HG03103 (cell line): ENCODE results near the gene GRAMD1A.
A peak's percentile ranks its signal among the peaks of the same experiment; 100 is the strongest.
"Not testable (repeated sequence)": the region's sequence is repeated elsewhere in the genome, so short reads cannot be mapped to it uniquely, and the experiment has no call there.

Source experiments
- ATAC-seq: cut with Tn5 transposase; IDR thresholded peaks from one replicate; pipeline ENCODE4 v1.9.1; 2021; ENCODE audit warnings: low read depth; ENCODE audit not compliant: unreplicated experiment

Gene GRAMD1A

DNA sequence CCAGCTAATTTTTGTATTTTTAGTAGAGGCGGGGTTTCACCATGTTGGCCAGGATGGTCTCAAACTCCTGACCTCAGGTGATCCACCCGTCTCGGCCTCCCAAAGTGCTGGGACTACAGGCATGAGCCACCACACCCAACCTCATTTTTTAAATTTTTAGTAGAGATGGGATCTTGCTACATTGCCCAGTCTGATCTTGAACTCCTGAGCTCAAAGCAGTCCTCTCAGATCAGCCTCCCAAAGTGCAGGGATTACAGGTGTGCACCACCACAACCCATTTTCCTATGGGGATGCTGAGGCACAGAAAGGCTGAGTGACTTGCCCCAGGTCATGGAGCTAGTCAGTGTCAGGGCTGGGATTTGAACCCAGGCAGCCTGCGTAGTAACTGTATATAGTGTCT lies 51.1 kb downstream of the GRAMD1A start:
- ATAC-seq: not testable (repeated sequence)

DNA sequence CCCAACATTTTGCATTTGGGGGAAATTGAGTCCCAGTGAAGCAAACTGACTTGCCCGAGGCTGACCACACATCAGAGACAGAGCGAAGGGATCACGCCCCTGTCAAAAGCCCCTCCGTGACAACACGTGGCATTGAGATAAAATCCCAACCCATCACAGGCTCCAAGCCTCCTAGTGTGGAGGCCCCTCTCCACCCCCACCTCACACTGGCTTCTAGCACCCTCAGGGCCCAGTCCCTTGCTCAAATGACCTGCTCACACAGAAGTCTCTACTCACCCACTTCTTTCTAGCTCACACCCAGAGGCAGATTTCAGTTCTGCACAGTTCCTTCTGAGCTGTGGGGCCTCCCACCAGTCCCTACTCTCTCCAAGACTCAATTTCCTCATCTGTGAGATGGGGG lies 51.7 kb downstream of the GRAMD1A start:
- ATAC-seq: no peak

DNA sequence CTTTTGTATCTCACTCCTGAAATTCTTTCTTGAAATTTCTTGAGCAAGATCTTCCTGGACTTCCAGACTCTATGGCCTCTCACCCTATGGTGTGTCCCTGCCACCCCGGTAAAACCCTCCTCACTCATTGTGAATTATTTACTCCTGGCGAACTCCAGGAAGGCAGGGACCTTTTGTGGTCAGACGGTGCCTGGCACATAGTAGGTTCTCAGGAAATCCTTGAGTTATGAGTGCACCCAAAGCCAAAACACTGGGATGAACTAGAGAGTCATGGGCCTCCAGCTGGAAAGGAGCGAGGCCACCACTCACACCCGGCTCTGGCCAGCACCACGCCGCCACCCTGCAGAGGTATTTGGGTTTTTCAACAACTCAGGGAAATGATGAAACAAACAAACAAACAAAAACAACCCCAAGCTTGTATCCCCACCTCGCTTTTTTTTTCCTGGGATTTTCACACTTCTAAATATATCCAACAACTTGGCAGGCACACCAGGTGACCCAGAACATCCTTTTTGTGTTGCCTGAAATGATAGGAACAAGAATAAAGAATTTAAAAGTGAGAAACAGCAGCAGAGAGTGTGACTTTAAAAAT lies 52.6 kb downstream of the GRAMD1A start:
- no peak for ATAC-seq

DNA sequence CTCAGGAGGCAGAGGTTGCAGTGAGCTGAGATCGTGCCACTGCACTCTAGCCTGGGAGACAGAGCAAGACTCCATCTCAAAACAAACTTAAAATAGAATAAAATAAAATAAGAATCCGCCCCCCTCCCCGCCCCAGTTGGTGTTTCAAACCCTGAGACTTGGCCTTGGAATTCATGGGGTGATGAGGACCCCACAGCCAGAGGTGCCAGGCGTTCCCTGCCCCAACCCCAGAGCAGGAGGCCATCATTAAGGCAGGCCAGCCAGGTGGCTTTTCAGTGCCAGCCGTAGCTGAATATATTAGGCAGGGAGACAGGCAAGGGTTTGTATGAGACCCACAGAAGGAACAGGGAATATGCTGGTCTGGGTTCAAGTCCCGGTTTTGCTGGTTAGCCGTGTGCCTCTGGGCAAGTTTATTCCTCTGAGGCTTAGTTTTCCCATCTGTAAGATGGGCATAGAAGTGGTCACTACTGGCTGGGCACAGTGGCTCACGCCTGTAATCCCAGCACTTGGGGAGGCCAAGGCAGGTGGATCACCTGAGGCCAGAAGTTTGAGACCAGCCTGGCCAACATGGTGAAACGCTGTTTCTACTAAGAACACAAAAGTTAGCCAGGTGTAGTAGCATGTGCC lies 53.7 kb downstream of the GRAMD1A start:
- no peak for ATAC-seq

DNA sequence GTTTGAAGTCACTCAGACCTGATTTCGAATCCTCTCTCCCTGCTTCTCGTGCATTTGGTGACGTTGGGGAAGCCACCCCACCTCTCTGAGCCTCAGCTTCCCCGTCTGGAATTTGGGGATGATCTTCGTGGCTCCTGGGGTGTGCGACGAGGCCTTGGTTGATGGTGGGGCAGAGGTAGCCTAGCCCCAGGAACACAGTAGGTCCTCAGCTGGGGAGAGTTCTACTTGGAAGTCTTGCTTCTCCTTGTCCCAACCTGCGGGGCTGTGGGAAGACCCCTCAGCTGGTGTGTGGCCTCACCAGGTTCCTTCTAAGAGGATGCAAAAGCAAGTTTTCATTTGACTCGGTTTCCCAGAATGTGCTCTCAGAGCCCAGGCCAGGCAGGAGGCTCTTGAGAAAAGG lies 54.5 kb downstream of the GRAMD1A start:
- no peak for ATAC-seq

DNA sequence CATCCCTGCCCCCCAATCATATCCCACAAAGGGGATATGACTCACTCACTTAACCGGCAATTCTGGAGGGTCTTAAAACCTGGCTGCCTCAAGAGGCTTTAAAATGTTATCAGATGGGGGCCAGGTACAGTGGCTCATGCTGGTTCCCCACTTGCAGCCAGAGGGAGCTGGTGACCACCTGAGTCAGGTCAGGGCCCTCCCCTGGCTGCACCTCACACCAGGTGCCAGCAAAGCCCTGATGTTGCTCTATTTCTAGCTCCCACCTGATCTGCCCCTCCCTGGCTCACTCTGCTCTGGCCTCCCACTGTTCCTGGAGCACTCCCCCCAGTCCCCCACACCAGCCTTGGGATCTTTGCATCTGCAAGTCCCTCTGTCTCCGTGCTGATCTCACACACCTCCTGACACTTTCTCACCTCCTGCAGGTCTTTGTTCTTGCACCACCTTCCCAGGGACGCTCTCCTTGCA lies 55.6 kb downstream of the GRAMD1A start:
- ATAC-seq: no peak

DNA sequence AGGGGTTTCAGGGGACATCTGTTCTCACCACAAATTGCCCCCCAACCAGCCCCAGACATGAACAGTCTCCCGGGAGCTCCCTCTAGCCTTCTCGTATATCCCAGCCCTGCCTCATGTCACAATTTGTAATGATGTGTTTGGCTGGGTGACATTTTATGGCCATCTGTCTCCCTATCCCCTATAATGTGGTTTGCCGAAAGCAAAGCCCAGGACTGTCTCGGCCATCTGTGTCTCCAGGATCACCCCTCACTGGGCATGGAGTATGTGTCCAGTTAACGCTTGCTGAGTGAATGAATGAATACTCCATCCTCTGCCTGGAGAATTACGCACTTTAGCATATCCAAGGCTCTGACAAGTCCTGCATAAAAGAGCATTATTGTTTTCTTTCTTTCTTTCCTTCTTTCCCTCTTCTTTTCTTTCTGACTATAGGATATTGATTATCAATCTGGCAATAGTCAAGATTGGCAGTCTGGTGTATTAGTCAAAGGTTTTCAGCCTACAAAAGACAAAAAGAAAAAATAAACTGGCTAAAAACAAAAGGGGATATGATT lies 56.5 kb downstream of the GRAMD1A start:
- no peak for ATAC-seq

DNA sequence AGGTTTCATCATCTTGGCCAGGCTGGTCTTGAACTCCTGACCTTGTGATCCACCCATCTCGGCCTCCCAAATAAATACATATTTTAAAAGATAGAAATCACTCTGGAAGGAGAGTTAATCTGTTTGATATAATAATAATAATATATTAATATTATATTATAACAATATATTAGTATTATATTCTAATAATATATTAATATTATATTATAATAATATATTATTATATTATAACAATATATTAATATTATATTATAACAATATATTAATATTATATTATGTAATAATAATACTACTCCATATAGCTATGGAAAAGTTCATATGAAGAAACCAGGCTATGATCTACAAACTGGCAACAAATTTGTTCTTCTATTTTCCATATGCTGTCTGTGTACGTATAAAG lies 58.2 kb downstream of the GRAMD1A start:
- no peak for ATAC-seq

DNA sequence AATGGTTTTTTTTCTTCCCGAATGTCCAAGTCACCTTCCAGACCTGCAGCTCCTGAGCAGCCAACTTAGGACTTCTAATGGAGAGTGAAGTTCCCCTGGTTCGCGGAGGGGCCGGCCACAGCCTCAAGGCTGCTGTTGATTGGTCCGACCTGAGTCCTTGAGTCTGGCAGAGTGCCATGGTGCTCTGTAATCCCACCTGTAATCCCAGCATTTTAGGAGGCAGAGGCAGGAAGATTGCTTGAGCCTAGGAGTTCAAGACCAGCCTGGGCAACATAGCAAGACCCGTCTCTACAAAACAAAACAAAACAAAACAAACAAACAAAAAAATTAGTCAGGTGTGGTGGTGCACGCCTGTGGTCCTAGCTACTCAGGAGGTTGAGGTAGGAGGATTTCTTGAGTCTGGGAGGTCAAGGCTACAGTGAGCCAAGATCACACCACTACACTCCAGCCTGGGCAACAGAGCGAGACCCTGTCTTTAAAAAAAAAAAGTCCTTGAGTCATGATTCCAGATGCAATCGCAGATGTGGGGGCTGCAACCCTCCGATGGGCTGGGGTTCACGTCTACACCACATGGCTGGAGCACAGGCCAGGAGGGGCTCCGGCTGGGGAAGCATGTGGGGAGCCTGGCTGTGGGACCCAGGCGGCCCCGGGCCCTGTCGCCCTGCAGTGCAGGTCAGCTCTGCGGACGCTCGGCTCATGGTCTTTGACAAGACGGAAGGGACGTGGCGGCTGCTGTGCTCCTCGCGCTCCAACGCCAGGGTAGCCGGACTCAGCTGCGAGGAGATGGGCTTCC lies 59.1 kb downstream of the GRAMD1A start:
- no peak for ATAC-seq

DNA sequence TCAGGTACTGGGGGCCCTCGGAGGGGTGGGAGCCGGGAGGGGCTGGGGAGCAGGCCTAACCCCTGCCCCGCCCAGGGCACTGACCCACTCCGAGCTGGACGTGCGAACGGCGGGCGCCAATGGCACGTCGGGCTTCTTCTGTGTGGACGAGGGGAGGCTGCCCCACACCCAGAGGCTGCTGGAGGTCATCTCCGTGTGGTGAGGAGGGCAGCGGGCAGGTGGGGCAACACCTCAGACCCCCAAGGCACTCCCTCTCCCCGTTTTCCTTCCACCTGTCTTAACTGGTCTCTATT lies 59.6 kb downstream of the GRAMD1A start:
- ATAC-seq: no peak

DNA sequence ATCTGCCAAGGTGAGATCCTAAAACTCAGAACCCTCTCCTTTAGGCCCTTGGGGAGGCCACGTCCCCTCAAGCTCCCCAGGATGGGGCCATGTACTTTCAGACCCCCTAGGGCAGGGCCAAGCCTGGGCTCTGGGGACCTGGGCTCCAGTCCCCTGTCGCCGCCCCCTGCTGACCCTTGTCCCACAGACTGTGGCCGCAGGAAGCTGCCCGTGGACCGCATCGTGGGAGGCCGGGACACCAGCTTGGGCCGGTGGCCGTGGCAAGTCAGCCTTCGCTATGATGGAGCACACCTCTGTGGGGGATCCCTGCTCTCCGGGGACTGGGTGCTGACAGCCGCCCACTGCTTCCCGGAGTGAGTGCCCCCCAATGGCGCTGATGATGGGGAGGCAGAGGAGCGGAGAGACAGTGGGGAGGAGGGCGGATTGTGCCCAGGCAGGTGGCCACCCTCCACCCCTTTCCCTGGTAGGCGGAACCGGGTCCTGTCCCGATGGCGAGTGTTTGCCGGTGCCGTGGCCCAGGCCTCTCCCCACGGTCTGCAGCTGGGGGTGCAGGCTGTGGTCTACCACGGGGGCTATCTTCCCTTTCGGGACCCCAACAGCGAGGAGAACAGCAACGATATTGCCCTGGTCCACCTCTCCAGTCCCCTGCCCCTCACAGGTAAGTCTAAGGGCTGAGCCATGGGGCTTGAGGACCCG lies 60.2 kb downstream of the GRAMD1A start:
- no peak for ATAC-seq

DNA sequence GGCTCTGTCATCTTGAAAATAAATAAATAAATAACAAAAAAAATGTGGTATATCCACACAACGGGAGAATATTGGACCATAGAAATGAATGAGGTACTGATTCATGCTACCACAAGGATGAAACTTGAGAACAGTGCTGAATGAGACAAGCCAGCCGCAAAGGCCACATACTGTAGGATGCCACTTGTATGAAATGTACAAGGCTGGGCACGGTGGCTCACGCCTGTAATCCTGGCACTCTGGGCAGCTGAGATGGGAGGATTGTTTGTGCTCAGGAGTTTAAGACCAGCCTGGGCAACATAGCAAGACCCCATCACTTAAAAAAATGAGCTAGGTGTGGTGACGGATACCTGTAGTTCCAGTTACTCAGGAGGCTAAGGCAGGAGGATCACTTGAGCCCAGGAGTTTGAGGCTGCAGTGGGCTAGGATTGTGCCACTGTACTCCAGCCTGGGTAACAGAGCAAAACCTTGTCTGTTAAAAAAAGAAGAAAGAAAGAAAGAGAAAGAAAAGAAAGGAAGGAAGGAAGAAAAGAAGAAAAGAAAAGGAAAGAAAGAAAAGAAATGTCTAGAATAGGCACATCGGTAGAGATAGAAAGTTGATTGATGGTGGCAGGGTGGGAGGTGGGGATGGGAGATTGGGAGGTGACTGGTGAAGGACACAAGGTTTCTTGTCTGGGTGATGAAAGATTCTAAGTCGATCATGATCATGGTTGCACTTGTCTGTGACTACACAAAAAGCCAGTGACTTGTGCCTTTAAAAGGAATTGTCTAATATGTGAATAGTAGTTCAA lies 61.7 kb downstream of the GRAMD1A start:
- no peak for ATAC-seq

DNA sequence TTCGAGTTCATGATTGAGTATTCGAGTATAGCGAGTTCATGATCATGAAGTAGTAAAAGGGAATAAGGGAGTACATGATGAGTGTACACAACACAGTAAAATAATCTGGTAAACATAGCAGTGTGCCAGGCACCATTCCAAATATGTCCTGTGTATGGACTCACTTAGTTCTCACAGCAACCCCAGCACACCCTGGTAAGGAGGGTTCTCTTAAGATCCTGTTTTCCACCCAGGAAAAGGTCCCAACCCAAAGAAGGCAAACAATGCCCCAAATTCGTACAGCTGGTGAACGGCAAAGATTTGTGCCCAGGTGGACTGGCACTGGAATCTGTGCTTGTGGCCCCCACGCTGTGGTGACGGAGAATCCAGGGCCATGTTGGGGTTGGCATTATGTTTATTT lies 62.8 kb downstream of the GRAMD1A start:
- ATAC-seq: no peak

DNA sequence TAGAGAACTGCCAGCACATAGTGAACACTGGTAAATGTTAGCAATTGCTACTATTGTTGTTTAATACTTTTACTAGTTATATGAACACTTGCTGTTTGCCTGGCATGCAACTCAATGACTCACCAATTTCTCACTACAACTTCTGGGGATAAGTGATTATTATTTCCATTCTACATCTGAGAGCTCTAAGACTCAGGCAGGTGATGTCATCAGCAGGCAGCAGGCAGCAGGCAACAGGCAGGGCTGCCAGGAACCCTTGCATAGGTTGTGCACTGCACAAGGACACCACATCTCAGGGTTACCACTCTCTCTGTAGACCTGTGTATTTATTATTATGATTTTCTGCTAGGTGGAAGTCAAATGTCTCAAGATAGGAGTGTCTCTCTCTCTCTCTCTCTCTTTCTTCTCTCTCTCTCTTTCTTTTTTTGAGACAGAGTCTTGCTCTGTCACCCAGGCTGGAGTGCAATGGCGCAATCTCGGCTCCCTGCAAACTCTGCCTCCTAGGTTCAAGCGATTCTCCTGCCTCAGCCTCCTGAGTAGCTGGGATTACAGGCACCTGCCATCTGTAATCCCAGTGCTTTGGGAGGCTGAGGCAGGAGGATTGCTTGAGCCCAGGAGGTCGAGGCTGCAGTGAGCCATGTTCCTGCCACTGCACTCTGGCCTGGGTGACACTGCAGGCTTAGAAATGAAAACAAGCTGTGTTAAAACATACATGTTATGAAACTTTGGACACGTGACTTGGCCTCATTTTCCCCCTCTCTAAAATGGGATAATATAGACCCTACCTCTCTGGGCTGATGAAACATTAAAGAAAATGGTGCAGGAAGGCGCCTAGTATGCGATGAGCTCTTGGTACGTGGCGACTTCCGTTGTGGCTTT lies 64.1 kb downstream of the GRAMD1A start:
- ATAC-seq: no peak

DNA sequence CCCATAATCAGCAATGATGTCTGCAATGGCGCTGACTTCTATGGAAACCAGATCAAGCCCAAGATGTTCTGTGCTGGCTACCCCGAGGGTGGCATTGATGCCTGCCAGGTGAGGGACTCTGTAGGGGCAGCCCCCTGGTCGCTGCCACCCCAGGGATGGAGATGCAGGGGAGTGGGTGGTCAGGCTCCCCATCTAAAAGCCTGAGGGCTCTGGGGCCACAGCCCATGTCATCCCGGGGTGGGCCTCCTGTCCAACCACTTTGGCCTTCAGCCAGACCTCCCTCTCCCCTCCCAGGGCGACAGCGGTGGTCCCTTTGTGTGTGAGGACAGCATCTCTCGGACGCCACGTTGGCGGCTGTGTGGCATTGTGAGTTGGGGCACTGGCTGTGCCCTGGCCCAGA lies 65.5 kb downstream of the GRAMD1A start:
- no peak for ATAC-seq

DNA sequence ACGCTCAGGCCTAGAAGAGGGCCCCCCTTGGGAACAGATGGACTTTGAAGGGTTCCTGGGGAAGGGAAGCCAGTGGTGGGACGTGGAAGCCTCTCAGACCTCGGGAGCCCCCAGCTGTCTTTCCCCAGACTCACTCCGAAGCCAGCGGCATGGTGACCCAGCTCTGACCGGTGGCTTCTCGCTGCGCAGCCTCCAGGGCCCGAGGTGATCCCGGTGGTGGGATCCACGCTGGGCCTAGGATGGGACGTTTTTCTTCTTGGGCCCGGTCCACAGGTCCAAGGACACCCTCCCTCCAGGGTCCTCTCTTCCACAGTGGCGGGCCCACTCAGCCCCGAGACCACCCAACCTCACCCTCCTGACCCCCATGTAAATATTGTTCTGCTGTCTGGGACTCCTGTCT lies 66.0 kb downstream of the GRAMD1A start:
- no peak for ATAC-seq

DNA sequence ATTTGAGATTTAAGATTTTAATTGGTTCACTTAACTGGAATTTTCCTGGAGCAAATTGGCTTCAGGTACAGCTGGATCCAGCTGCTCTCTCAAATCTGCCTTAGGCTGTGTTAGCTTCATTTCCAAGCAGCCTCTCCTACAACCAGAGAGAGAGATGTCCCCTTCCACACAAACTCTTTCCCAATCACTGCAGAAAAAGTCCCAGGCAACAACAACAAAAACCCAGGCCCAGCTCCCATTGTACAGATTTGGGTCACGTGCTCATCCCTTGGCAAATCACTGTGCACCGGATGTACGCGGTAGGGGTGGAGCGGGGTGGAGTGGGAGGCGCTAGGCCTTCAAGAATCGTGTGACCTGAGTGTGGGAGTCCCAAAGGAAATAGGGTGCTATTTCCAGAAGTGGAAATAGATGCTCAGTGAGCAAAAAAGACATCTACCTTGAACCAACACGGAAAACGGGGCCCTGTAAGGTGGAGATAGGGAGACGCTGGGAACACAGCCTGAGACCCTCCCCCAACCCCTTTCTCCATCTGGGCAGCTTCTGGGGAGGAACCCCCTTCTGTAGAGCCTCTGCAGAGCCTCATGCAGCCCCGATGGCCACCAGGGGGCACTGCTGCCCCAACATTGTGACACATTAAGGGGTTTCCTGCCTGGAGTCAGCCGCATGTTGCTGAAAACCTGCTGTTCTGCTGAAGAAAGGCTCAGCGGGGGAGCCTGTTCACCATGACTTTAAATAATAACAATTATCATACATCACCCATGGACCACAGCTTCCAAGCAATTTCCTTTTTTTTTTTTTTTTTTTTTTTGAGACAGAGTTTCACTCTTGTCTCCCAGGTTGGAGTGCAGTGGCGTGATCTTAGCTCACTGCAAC lies 66.8 kb downstream of the GRAMD1A start:
- peak; percentile 58 for ATAC-seq

DNA sequence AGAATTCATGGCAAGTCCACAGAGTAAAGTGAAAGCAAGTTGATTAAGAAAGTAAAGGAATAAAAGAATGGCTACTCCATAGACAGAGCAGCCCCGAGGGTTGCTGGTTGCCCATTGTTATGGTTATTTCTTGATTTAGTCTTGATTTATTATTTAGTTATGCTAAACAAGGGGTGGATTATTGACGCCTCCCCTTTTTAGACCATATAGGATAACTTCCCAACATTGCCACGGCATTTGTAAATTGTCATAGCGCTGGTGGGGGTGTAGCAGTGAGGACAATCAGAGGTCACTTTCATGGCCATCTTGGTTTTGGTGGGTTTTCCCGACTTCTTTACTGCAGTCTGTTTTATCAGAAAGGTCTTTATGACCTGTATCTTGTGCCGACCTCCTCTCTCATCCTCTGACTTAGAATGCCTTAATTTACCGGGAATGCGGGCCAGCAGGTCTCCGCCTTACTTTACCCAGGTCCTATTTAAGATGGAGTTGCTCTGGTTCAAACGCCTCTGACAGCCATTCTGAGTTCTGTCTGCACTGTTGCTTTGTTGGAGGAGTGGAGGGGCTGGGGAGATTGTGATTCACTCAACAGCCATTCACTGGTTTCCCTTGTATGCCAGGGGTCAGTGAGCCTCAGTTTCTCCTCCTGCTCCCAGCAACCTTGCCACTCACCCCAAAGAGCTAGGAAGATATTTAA lies 69.0 kb downstream of the GRAMD1A start:
- ATAC-seq: no peak
